GM12892 (cell line): Measurements from ENCODE around the gene FSD2.
A peak's percentile ranks its signal among the peaks of the same experiment; 100 is the strongest.
"Not testable (repeated sequence)": the region's sequence is repeated elsewhere in the genome, so short reads cannot be mapped to it uniquely, and the experiment has no call there.

Source experiments
- DNase-seq: peaks from one replicate; pipeline ENCODE4 v3.0.0; 2011; ENCODE audit not compliant: insufficient read length
- FAIRE-seq: peaks from 2 replicates; lab custom pipeline; 2011; peaks lifted over from hg19 to GRCh38; lab: Jason Lieb, UNC
- POLR2A ChIP-seq: IDR thresholded peaks from 2 replicates; pipeline ENCODE4 v1.6.1; 2011; ENCODE audit warnings: low read depth, low read length, control low read depth
- POLR2AphosphoS5 ChIP-seq: IDR thresholded peaks from 2 replicates; pipeline ENCODE4 v1.6.1; 2011; ENCODE audit warnings: low read depth, low read length, control low read depth
- TAF1 ChIP-seq: IDR thresholded peaks from 2 replicates; pipeline ENCODE4 v1.6.1; 2011; ENCODE audit warnings: low read depth, mild to moderate bottlenecking, control low read depth, low read length, borderline replicate concordance

Gene FSD2

GRCh38 chr15:82710208-82710555 is 95.7 kb downstream of the FSD2 start:
- DNase-seq: no peak
- no peak for FAIRE-seq
- TF ChIP-seq POLR2A: no peak
- TF ChIP-seq TAF1: no peak
- TF ChIP-seq POLR2AphosphoS5: no peak

GRCh38 chr15:82709421-82710207 is 96.3 kb downstream of the FSD2 start, which contains the start of gene AP3B2:
TSS of gene AP3B2 (minus strand) at chr15:82709875. CDS start at chr15:82709706, 169 bp downstream.
- DNase-seq: peak; percentile 93
- peak; percentile 42 for FAIRE-seq
- TF ChIP-seq TAF1 (no peak), POLR2A (no peak), POLR2AphosphoS5 (no peak)

- no peak for TF ChIP-seq TAF1
- TF ChIP-seq POLR2AphosphoS5: no peak
- TF ChIP-seq POLR2A: no peak
- DNase-seq (no peak), FAIRE-seq (no peak)
Measured at GRCh38 chr15:82709081-82709420, 96.8 kb downstream of the FSD2 start.

- not testable (repeated sequence) for DNase-seq, FAIRE-seq
Measured at GRCh38 chr15:82705856-82706255, 100.0 kb downstream of the FSD2 start.
